Measurements from ENCODE around the gene NUAK1.
"Not testable (repeated sequence)": the region's sequence is repeated elsewhere in the genome, so short reads cannot be mapped to it uniquely, and the experiment has no call there.

Gene NUAK1

GRCh38 chr12:106145539-106146447 lies 7.0 kb upstream of the NUAK1 start:
- H3K36me3 ChIP-seq (ENCODE audit: control insufficient read depth, insufficient read depth, low read length), result peaks cover 2% of the 10 kb centered on the region
- H3K4me1 ChIP-seq (ENCODE audit: control insufficient read depth, insufficient read depth, low read length), result peaks cover 20% of the 10 kb centered on the region
- H3K9ac ChIP-seq (ENCODE audit: low read depth, low read length), result no peak overlapping the region
- no peaks in the 10 kb centered on the region for H3K9me3 ChIP-seq (ENCODE audit: control insufficient read depth, insufficient read depth, low read length)
- H3K4me3 ChIP-seq (ENCODE audit: low read depth, low read length), result no peak overlapping the region
- H3K27me3 ChIP-seq (ENCODE audit: control insufficient read depth, insufficient read depth, low read length), result no peaks in the 10 kb centered on the region

- Histone ChIP-seq H3K9me3 (ENCODE audit: control insufficient read depth, insufficient read depth, low read length) (no peaks in the 10 kb centered on the region), H3K9ac (ENCODE audit: low read depth, low read length) (no peak overlapping the region), H3K4me3 (ENCODE audit: low read depth, low read length) (no peak overlapping the region), H3K27me3 (ENCODE audit: control insufficient read depth, insufficient read depth, low read length) (no peaks in the 10 kb centered on the region), H3K4me1 (ENCODE audit: control insufficient read depth, insufficient read depth, low read length) (peaks cover 23% of the 10 kb centered on the region), H3K36me3 (ENCODE audit: control insufficient read depth, insufficient read depth, low read length) (peaks cover 2% of the 10 kb centered on the region)
These were observed 6.1 kb upstream of the NUAK1 start for GRCh38 chr12:106144847-106145246.

- H3K36me3 ChIP-seq (ENCODE audit: control insufficient read depth, insufficient read depth, low read length), result peaks cover 2% of the 10 kb centered on the region
- no peak overlapping the region for H3K4me3 ChIP-seq (ENCODE audit: low read depth, low read length)
- peaks cover 23% of the 10 kb centered on the region for H3K4me1 ChIP-seq (ENCODE audit: control insufficient read depth, insufficient read depth, low read length)
- H3K9me3 ChIP-seq (ENCODE audit: control insufficient read depth, insufficient read depth, low read length), result no peaks in the 10 kb centered on the region
- peaks cover 3% of the 10 kb centered on the region for H3K27me3 ChIP-seq (ENCODE audit: control insufficient read depth, insufficient read depth, low read length)
- H3K9ac ChIP-seq (ENCODE audit: low read depth, low read length), result no peak overlapping the region
These were observed 4.0 kb upstream of the NUAK1 start for GRCh38 chr12:106142591-106143261.

GRCh38 chr12:106141920-106142319 lies 3.2 kb upstream of the NUAK1 start:
- H3K9ac ChIP-seq (ENCODE audit: low read depth, low read length); H3K4me3 ChIP-seq (ENCODE audit: low read depth, low read length); H3K9me3 ChIP-seq (ENCODE audit: control insufficient read depth, insufficient read depth, low read length); H3K36me3 ChIP-seq (ENCODE audit: control insufficient read depth, insufficient read depth, low read length): not testable (repeated sequence)
- Histone ChIP-seq H3K27me3 (ENCODE audit: control insufficient read depth, insufficient read depth, low read length) (peaks cover 11% of the 10 kb centered on the region), H3K4me1 (ENCODE audit: control insufficient read depth, insufficient read depth, low read length) (peaks cover 28% of the 10 kb centered on the region)

GRCh38 chr12:106141452-106141851 lies 2.7 kb upstream of the NUAK1 start:
- Histone ChIP-seq H3K27me3 (ENCODE audit: control insufficient read depth, insufficient read depth, low read length) (peaks cover 12% of the 10 kb centered on the region), H3K4me3 (ENCODE audit: low read depth, low read length) (no peak overlapping the region), H3K9me3 (ENCODE audit: control insufficient read depth, insufficient read depth, low read length) (no peaks in the 10 kb centered on the region), H3K36me3 (ENCODE audit: control insufficient read depth, insufficient read depth, low read length) (peaks cover 2% of the 10 kb centered on the region), H3K4me1 (ENCODE audit: control insufficient read depth, insufficient read depth, low read length) (peaks cover 30% of the 10 kb centered on the region), H3K9ac (ENCODE audit: low read depth, low read length) (no peak overlapping the region)

GRCh38 chr12:106141003-106141402 lies 2.2 kb upstream of the NUAK1 start:
- peaks cover 33% of the 10 kb centered on the region for H3K4me1 ChIP-seq (ENCODE audit: control insufficient read depth, insufficient read depth, low read length)
- peaks cover 12% of the 10 kb centered on the region for H3K27me3 ChIP-seq (ENCODE audit: control insufficient read depth, insufficient read depth, low read length)
- H3K9me3 ChIP-seq (ENCODE audit: control insufficient read depth, insufficient read depth, low read length), result no peaks in the 10 kb centered on the region
- no peak overlapping the region for H3K9ac ChIP-seq (ENCODE audit: low read depth, low read length)
- H3K36me3 ChIP-seq (ENCODE audit: control insufficient read depth, insufficient read depth, low read length), result peaks cover 2% of the 10 kb centered on the region
- H3K4me3 ChIP-seq (ENCODE audit: low read depth, low read length), result no peak overlapping the region

- H3K36me3 ChIP-seq (ENCODE audit: control insufficient read depth, insufficient read depth, low read length), result peaks cover 2% of the 10 kb centered on the region
- H3K9me3 ChIP-seq (ENCODE audit: control insufficient read depth, insufficient read depth, low read length), result no peaks in the 10 kb centered on the region
- peak overlapping the region; percentile 87 for H3K4me3 ChIP-seq (ENCODE audit: low read depth, low read length)
- peak overlapping the region; percentile 70 for H3K9ac ChIP-seq (ENCODE audit: low read depth, low read length)
- peaks cover 12% of the 10 kb centered on the region for H3K27me3 ChIP-seq (ENCODE audit: control insufficient read depth, insufficient read depth, low read length)
- peaks cover 31% of the 10 kb centered on the region for H3K4me1 ChIP-seq (ENCODE audit: control insufficient read depth, insufficient read depth, low read length)
These were observed 1.7 kb upstream of the NUAK1 start for GRCh38 chr12:106140223-106140986.

- Histone ChIP-seq H3K4me1 (ENCODE audit: control insufficient read depth, insufficient read depth, low read length) (peaks cover 30% of the 10 kb centered on the region), H3K27me3 (ENCODE audit: control insufficient read depth, insufficient read depth, low read length) (peaks cover 12% of the 10 kb centered on the region), H3K9ac (ENCODE audit: low read depth, low read length) (peak overlapping the region; percentile 70), H3K36me3 (ENCODE audit: control insufficient read depth, insufficient read depth, low read length) (peaks cover 2% of the 10 kb centered on the region), H3K4me3 (ENCODE audit: low read depth, low read length) (peak overlapping the region; percentile 87), H3K9me3 (ENCODE audit: control insufficient read depth, insufficient read depth, low read length) (no peaks in the 10 kb centered on the region)
These were observed 843 bp upstream of the NUAK1 start for GRCh38 chr12:106139422-106140171.

- H3K9me3 ChIP-seq (ENCODE audit: control insufficient read depth, insufficient read depth, low read length), result no peaks in the 10 kb centered on the region
- H3K27me3 ChIP-seq (ENCODE audit: control insufficient read depth, insufficient read depth, low read length), result peaks cover 12% of the 10 kb centered on the region
- peak overlapping the region; percentile 24 for H3K9ac ChIP-seq (ENCODE audit: low read depth, low read length)
- peaks cover 2% of the 10 kb centered on the region for H3K36me3 ChIP-seq (ENCODE audit: control insufficient read depth, insufficient read depth, low read length)
- peaks cover 43% of the 10 kb centered on the region for H3K4me1 ChIP-seq (ENCODE audit: control insufficient read depth, insufficient read depth, low read length)
- peak overlapping the region; percentile 79 for H3K4me3 ChIP-seq (ENCODE audit: low read depth, low read length)
These were observed 459 bp downstream of the NUAK1 start for GRCh38 chr12:106138357-106138632.

GRCh38 chr12:106137530-106138356 lies 1.0 kb downstream of the NUAK1 start:
- peaks cover under 1% of the 10 kb centered on the region for H3K36me3 ChIP-seq (ENCODE audit: control insufficient read depth, insufficient read depth, low read length)
- peak overlapping the region; percentile 24 for H3K9ac ChIP-seq (ENCODE audit: low read depth, low read length)
- H3K9me3 ChIP-seq (ENCODE audit: control insufficient read depth, insufficient read depth, low read length), result no peaks in the 10 kb centered on the region
- peaks cover 12% of the 10 kb centered on the region for H3K27me3 ChIP-seq (ENCODE audit: control insufficient read depth, insufficient read depth, low read length)
- peaks cover 44% of the 10 kb centered on the region for H3K4me1 ChIP-seq (ENCODE audit: control insufficient read depth, insufficient read depth, low read length)
- peak overlapping the region; percentile 79 for H3K4me3 ChIP-seq (ENCODE audit: low read depth, low read length)

All from iPS-15b (cell line).